K562 (cell line): ENCODE measurements around the gene SPTBN4.

Source experiments
- ARID3A ChIP-seq: IDR thresholded peaks from 2 replicates; pipeline ENCODE4 v1.6.1; 2012; ENCODE audit warnings: low read depth, low read length, improper control_type of control experiment, borderline replicate concordance
- CCAR2 ChIP-seq: fragments of 200-400 bp; formaldehyde crosslinking; IDR thresholded peaks from 2 replicates; pipeline ENCODE4 v1.6.1; 2017; ENCODE audit warnings: mild to moderate bottlenecking, low read depth, low read length
- CTCF ChIP-seq, 3 experiments: IDR thresholded peaks in 2 of 3; conservative IDR thresholded peaks in 1 of 3; 2 replicates each; pipeline ENCODE4 v1.5.1; 2011 to 2012; ENCODE audit warnings: low read length in 3 of 3, mild to moderate bottlenecking in 3 of 3, control low read depth in 2 of 3, improper control_type of control experiment in 1 of 3, inconsistent platforms in 1 of 3, low read depth in 1 of 3, mixed read lengths in 1 of 3, moderate library complexity in 1 of 3; ENCODE audit not compliant: insufficient read depth in 2 of 3
- E2F3 ChIP-seq: fragments of 250-450 bp; sonication (Bioruptor Pico); IDR thresholded peaks from 2 replicates; pipeline ENCODE4 v1.4.0; 2020; ENCODE audit warnings: mild to moderate bottlenecking
- JUND ChIP-seq, 2 experiments: IDR thresholded peaks; 2 replicates in 1 of 2; 3 replicates in 1 of 2; pipeline ENCODE4 v1.6.1; 2011; ENCODE audit warnings: borderline replicate concordance in 2 of 2, low read depth in 2 of 2, low read length in 2 of 2, improper control_type of control experiment in 1 of 2, missing biosample characterization in 1 of 2, missing genetic modification characterization in 1 of 2, missing genetic modification reagents in 1 of 2
- MED1 ChIP-seq: sonication (generic); formaldehyde crosslinking; IDR thresholded peaks from 2 replicates; pipeline ENCODE4 v1.8.1; 2023; ENCODE audit warnings: missing genetic modification reagents, borderline replicate concordance
- MEF2A ChIP-seq: IDR thresholded peaks from 2 replicates; pipeline ENCODE4 v1.6.1; 2011; ENCODE audit warnings: low read depth, mild to moderate bottlenecking, low read length, moderate library complexity; ENCODE audit not compliant: control insufficient read depth
- NBN ChIP-seq: fragments of 450-650 bp; IDR thresholded peaks from 2 replicates; pipeline ENCODE4 v1.6.1; 2016; ENCODE audit warnings: low read depth, mild to moderate bottlenecking
- NFXL1 ChIP-seq: fragments of 450-650 bp; formaldehyde crosslinking; IDR thresholded peaks from 2 replicates; pipeline ENCODE4 v1.4.0; 2021; ENCODE audit warnings: mild to moderate bottlenecking
- POLR2A ChIP-seq: fragments of 450-650 bp; conservative IDR thresholded peaks from 2 replicates; pipeline ENCODE4 v1.6.1; 2016
- RAD51 ChIP-seq: fragments of 450-650 bp; IDR thresholded peaks from 2 replicates; pipeline ENCODE4 v1.7.1; 2016; ENCODE audit warnings: low read depth, mild to moderate bottlenecking, borderline replicate concordance
- ZBTB8A ChIP-seq: fragments of 450-650 bp; IDR thresholded peaks from 2 replicates; pipeline ENCODE4 v1.6.1; 2018; ENCODE audit warnings: mild to moderate bottlenecking, moderate library complexity; ENCODE audit not compliant: partially characterized antibody
- ZNF764 ChIP-seq: fragments of 250-450 bp; sonication (Bioruptor Pico); IDR thresholded peaks from 2 replicates; pipeline ENCODE4 v1.4.0; 2020; ENCODE audit warnings: low read depth, mild to moderate bottlenecking, moderate library complexity
- ZZZ3 ChIP-seq: fragments of 450-650 bp; IDR thresholded peaks from 2 replicates; pipeline ENCODE4 v1.6.1; 2016; ENCODE audit warnings: antibody characterized with exemption, mild to moderate bottlenecking, moderate library complexity

- TF ChIP-seq RAD51 (no peak), CTCF (IDR thresholded peaks at IDR 0.05 in 2 of 3, conservative IDR thresholded peaks at IDR 0.05 in 1 of 3; ENCODE audit: insufficient read depth in 2 of 3, low read depth in 1 of 3, low read length in 3 of 3) (no peak), ZBTB8A (no peak), CCAR2 (no peak), MEF2A (no peak), NBN (no peak), JUND (IDR thresholded peaks at IDR 0.05; ENCODE audit: borderline replicate concordance, low read depth, low read length) (no peak), JUND (tag; IDR thresholded peaks at IDR 0.05; ENCODE audit: borderline replicate concordance, low read depth, low read length) (no peak), MED1 (CRISPR knock-in tag) (no peak), ZNF764 (no peak), ARID3A (no peak), ZZZ3 (no peak), E2F3 (CRISPR knock-in tag) (no peak), POLR2A (no peak), NFXL1 (CRISPR knock-in tag) (no peak)
These were observed 46.4 kb upstream of the SPTBN4 start for GRCh38 chr19:40420451-40420765.
